GM12892 (cell line): Measurements from ENCODE around the gene FAM174C.

ENCODE experiments used
- POLR2A ChIP-seq: IDR thresholded peaks from 2 replicates; pipeline ENCODE4 v1.6.1; 2011; ENCODE audit warnings: low read depth, low read length, control low read depth
- POLR2AphosphoS5 ChIP-seq: IDR thresholded peaks from 2 replicates; pipeline ENCODE4 v1.6.1; 2011; ENCODE audit warnings: low read depth, low read length, control low read depth

DNA sequence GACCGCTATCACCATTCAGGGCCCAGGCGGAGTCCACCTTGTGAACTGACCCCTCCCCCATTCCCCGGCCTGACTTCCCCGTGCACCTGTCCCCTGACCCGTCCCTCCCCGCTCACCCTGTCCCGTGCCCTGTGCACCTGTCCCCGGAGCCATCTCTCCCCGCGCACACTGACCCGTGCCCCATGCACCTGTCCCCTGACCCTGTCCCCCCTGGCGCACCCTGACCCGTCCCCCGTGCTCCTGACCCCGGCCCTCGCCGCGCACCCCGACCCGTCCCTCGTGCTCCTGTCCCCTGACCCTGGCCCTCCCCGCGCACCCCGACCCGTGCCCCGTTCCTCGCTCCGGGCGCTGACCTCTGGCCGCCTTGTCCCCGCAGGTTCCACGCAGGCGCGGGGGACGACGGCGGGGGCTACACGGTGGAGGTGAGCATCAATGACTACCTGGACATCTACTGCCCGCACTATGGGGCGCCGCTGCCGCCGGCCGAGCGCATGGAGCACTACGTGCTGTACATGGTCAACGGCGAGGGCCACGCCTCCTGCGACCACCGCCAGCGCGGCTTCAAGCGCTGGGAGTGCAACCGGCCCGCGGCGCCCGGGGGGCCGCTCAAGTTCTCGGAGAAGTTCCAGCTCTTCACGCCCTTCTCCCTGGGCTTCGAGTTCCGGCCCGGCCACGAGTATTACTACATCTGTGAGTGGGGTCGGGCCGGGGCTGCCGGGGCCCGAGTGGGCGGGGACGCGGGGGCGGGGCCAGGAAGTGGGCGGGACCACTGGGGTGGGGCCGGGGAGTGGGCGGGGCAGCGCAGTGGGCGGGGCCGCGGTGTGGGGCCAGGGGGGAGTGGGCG lies 20.1 kb downstream of the FAM174C start:
- TF ChIP-seq POLR2A (no peak), POLR2AphosphoS5 (no peak)
